ENCODE measurements around the gene TRMT1.
A peak's percentile ranks its signal among the peaks of the same experiment; 100 is the strongest.
"Not testable (repeated sequence)": the region's sequence is repeated elsewhere in the genome, so short reads cannot be mapped to it uniquely, and the experiment has no call there.

Gene TRMT1

DNA sequence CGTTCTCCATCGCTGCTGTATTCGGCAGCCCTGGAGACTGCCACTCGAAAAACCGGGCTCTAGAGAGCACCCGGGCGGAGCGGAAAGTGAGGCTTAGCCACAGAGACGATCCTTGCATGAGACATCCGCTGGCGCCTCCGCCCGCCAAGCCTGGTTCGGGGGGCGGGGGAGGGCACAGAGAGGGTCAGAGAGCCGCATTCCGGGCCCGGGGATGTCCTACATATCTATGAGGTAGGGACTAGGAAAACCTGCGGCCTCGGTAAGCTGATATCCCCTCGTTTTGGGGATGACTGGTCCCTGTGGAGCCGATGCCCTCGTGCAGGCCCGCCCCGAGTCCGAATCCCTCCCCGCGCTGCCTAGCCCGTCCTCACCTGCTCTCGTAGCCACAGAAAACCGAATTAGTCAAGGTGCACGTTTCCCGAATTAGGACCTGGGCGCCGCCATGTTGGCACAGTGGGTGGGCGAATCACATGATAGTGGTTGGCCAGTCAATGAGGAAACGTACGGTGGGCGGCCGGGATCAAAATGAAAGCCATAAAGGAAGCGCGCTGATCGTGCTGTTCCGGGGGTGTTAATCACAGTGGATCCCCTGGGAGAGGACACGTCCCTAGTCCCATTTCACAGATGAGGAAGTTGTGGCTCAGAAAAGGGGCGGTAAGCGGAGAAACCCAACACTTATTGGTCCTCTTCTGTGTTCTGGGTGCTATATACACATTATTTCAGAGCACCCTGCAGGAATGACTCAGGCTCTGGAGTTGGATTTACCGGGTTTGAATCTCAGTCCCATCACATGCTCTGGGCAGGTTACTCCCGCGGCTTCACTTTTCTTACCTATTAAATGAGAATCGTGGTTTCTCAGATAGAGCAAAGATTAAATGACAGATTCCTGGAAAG, at the start of gene TRMT1:
Gene TRMT1, minus strand, starts transcription at position 459 of the 894 bp plus-strand sequence. Its CDS starts 341 bp downstream, at position 118.
- DNase-seq (ENCODE audit: low spot score) = peak; percentile 95

DNA sequence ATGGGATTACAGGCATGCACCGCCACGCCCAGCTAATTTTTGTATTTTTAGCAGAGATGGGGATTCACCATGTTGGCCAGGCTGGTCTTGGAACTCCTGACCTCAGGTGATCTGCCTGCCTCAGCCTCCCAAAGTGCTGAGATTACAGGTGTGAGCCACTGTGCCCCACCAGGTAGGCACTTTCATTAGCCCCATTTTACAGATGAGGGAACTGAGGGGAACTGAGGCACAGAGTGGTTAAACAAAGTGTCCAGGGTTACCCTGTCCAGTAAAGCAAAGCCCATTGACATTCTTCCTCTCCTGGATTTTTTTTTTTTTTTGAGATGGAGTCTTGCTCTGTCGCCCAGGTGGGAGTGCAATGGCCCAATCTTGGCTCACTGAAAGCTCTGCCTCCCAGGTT, 49.6 kb upstream of the TRMT1 start:
- not testable (repeated sequence) for DNase-seq (ENCODE audit: low spot score)

DNA sequence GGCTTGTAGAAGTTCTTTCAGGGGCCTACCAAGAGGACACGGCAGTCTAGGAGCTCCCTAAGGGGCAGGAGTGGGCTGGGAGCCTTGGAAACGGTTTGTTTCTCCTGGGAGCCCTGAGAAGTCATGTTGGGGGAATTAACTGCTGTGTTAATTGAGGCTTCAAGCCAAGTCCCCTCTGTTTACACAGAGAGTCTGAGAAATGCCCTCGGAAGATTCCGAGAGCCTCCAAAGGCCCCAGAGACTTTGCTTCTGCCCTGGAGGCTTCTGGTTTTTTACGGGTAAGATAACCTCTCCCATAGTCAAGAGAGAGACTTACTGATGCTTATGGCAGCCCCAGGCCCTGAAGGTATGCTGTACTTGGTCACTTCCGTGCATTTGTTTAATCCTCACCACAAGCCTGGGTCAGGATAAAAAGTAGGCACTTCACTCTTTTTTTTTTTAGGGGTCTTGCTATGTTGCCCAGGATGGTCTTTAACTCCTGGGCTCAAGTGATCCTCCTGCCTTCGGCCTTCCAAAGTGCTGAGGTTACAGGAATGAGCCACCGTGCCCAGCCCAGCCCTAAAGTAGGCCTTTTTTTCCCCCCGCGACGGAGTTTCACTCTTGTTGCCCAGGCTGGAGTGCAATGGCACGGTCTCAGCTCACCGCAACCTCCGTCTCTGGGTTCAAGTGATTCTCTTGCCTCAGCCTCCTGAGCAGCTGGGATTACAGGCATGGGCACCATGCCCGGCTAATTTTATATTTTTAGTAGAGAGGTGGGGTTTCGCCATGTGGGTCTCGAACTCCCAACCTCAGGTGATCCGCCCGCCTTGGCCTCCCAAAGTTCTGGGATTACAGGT, 48.8 kb upstream of the TRMT1 start:
- no peak for DNase-seq (ENCODE audit: low spot score)

DNA sequence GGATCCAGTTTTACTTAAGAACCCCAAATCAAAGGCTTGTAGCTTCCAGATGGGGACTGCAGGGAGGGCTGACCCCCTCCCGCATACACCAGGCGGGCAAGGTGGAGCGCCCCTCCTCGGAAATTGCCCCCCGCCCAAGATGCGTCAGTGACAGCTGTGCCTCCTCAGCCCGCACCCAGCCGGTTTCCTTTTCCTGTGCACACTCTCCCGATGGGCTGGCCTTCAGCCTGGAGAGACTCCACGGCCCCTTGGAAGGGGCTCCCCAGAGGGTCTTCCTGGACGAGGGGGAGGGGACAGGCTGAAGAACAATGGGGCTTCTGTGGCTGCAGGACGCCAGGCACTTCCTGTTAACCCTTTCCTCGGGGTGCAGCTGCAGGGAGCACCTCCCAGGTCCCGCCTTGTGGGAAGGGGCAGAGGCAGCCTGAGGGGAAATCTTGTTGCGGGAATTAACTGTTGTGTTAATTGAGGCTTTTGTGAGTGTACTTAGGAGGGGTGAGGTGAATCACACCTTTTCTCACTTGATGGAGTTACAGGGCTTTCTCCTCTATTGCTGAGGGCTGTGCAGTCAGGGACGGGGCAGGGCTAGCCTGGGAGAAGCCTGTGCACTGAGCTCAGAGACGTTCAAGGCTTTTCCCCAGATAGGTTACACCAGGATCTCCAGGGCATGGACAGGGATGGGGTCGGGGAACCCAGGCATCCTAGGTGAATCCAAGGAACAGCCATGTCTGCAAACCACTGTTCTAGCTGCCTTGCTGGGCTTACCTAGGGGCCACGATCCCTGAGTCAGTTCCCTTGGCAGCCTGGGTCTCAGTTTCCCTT, 48.0 kb upstream of the TRMT1 start:
- DNase-seq (ENCODE audit: low spot score) = peak; percentile 87

DNA sequence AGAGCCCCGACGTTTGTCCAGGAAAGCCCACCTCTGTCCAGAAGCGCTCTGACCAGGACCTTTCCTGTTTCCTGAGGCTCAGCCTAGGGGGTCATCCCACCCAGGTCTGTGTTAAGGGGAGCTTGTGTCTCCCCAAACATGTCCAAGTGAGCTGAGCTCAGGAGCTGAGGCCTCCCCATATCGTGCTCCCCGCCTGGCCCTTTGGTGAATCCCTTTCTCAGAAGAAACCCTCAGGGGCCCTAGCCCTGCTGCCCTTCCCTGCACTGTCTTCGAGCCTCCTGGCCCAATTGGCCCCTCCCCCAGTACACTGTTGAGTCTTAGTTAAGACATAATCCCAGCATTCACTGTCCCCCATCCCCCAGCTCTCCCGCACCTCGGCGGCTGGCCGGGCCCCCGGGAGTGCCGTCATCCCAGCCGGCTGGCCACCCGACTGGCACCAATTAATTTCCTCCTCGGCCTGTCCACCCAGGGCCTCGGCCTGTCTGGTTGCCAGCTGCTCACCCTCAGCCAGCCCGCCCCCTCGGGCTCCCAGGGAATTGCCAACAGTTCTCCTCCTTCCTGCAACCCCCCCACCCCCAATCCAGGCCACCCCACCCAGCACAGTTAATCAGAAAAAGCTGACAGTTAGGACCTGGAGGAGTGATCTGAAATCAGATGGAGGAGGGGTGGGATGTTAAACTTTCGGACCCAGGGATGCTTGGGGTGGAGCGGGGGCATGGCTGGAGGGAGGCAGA, 47.2 kb upstream of the TRMT1 start:
- DNase-seq (ENCODE audit: low spot score) = peak; percentile 74

DNA sequence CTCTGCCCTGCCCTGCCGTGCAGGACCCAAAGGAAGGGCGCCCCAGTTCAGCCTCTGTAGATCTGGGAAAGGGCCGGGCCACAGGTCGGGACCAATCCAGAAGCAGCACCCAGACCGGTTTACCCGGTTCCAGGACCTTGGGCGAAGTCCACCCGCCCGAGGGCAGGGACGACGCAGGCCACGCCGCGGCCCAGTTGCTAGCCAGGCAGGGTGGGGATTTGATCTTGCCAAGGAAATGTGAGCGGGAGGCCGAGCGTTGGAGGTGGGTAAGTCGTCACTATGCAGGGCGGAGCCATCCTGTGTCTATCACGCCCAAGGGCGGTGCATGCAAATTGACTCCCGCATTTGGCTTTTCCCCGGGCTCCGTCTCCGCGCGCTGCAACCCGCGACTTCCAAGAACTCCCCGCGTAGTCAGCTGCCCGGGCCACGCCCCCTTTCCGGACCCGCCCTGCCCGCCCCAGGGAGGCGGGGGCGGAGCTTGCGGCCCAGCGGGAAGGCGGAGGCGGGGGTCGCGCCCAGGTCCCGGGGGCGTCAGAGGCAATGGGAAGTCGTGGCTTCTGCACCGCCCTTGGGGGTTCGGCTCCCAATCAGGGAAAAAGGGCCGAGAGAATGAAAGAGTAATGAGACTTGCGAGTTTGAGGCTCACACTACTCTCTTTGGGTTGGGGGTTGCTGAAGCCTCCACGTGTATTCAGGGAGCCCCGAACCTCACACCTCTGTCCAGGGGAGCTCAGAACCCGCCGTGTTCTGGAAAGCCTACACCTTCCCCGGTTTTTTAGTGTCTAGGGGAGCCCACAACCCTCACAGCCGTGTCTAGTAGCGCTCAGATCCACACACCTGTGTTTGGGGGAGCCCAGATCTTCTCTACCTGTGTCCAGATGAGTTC, 46.4 kb upstream of the TRMT1 start:
- peak; percentile 94 for DNase-seq (ENCODE audit: low spot score)

DNA sequence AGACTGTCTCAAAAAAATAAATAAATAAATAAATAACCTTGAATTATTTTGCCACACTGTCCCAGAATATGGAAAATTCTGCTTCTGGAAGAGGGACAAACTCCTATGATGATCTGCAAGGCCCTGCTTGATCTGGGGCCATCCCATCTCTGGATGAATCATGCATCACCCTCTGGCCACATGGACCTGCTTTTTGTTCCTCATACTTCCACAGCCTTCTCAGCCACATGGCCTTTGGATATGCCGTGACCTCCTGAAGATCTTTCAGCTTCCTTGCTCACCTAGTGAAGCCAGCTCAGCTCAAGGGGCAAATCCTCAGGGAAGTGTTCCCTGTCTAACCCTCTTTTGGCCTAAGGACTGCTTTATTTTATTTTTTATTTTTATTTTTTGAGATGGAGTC, 44.0 kb upstream of the TRMT1 start:
- no peak for DNase-seq (ENCODE audit: low spot score)

DNA sequence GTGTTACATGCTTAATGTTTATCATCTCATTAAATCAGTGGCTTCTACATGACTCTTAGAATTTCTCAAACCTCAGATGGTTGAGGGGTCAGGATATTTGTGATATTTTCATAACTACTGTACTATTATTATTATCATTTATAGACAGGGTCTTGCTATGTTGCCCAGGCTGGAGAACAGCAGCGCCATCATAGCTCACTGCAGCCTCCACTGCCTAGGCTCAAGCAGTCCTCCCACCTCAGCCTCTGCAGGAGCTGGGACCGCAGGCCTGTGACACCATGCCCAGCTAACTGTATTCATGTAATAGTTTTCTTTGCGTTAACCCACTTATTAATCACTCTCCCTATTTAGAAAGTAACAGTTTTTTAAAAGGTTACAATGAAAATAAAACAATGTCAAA, 43.2 kb upstream of the TRMT1 start:
- DNase-seq (ENCODE audit: low spot score) = no peak

DNA sequence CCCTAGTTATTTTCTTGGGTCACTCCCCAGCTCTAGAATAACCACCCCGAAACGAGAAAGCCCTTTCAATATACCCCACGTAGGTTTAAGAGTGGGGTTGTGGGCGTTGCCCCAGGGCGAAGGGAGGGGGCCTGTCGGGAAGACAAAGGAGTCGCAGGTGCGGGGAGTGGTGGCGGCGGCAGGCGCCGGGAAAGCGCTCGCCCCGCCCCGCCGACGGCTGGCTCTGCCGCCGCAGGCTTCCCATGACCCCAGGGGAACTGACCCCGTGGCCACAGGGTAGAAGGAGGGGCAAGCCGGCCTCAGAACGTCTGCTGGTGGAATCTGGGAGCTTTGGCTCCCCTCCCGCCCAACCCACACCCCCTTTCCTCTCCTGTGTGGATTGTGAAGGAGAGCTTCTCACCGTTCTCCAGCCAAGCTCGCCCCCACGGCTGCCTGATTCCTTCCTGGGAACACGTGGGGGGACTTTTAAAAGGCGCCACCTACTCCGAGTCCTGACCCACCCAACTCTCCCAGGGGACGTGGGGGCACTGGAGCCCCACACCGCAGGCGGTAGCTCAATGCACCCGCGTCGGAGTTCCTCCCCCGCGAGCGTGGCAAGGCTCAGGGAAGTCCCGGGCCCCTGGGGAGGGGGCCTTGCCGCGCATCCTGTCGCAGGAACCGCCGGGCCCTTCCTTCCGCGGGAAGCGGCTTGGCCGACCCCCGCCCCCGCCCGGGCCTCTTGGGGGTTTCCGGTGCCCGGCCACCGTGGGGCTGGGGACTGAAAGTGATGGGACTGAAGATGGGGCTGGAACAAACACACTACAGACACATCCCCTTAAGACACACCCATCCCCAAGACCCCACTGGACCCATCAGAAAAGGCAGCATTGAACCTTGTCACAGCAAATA, 39.2 kb upstream of the TRMT1 start:
- DNase-seq (ENCODE audit: low spot score) = peak; percentile 89

DNA sequence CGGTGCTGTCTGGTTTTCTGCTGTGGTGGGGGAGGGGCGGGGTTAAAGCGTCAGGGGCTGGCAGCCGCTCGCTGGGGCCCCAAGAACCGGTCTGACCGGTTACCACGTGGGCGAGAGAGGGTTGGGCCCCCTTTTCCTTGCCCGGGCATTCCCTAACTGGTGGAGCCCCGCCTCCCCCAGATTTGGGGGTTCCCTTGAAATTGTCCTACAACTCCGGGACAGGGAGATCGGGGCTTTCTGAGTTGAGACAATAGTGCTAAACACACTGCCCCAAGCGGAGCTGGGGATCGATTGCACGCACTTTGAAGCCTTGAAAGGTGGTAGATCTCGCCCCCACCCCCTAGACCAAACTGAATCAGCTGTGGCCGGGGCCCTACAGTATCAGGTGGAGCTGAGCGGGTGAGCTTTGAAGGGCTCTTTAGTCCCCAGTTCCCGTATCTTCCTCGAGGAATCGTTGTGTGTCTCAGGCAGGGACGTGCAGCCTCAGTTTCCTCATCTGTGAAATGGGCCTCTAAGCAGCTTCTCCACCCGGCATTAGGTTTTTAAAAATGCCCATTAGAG, 38.5 kb upstream of the TRMT1 start:
- DNase-seq (ENCODE audit: low spot score) = no peak

DNA sequence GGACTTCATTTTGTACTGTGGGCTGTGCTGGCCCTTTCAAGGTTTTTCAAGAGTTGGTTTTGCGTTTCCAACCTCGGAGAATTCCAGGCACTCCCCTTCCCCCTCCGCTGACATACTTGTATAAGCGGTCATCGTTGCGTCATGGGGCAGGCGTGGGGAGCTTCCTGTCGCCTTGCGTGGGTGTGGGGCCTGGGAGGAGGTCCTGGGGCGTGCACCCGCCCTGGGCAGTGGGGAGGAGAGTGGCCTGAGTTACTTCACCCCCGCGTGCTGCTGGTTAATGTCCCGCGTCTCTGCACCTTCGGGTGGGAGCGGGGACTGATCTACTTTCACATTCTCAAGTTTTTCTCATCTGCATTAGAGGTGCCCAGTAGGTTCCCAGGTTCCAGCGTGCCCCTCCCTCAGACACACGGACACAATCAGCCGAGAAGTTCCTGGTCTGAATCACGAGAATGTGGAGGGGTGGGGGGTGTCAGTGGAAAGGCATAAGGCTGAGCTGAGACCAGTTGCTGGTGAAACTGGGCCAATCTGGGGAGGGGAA, 37.8 kb upstream of the TRMT1 start:
- peak; percentile 84 for DNase-seq (ENCODE audit: low spot score)

DNA sequence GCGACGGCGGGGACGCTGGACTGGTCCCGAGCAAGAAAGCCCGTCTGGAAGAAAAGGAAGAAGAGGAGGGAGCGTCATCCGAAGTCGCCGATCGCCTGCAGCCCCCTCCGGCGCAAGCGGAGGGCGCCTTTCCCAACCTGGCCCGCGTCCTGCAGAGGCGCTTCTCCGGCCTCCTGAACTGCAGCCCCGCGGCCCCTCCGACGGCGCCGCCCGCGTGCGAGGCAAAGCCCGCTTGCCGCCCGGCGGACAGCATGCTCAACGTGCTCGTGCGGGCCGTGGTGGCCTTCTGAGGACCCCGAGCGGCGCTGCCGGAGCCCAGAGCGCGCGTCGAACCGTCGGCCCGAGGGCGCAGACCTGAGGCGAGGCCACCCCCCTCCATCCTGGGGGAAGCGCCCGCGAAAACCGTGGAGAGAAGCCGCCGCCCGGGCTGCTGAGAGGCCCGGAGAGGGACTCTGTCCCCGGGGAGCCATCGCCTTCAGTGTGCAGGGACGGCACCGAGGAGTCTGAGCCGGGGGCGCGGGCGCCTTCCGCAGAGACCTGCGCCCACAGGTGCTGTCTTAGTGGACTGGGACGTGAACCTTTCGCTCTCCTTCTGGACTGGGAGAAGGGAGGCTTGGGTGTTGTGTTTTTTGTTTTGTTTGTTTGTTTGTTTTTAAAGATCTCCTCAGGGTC, 37.2 kb upstream of the TRMT1 start:
- DNase-seq (ENCODE audit: low spot score) = no peak

DNA sequence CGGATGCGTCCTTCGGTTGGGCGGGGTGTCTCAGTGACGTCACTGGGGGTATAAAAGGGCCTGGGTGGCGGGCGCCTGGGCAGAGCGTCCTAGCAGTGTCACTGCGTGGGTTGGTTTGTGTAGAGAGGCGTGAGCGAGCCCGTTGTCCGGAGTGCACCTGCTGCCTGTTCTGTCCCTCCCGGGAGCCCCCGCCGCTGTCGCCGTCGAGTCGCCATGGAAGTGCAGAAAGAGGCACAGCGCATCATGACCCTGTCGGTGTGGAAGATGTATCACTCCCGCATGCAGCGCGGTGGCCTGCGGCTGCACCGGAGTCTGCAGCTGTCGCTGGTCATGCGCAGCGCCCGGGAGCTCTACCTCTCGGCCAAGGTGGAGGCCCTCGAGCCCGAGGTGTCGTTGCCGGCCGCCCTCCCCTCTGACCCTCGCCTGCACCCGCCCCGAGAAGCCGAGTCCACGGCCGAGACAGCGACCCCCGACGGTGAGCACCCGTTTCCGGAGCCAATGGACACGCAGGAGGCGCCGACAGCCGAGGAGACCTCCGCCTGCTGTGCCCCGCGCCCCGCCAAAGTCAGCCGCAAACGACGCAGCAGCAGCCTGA, 36.5 kb upstream of the TRMT1 start:
- peak; percentile 94 for DNase-seq (ENCODE audit: low spot score)

DNA sequence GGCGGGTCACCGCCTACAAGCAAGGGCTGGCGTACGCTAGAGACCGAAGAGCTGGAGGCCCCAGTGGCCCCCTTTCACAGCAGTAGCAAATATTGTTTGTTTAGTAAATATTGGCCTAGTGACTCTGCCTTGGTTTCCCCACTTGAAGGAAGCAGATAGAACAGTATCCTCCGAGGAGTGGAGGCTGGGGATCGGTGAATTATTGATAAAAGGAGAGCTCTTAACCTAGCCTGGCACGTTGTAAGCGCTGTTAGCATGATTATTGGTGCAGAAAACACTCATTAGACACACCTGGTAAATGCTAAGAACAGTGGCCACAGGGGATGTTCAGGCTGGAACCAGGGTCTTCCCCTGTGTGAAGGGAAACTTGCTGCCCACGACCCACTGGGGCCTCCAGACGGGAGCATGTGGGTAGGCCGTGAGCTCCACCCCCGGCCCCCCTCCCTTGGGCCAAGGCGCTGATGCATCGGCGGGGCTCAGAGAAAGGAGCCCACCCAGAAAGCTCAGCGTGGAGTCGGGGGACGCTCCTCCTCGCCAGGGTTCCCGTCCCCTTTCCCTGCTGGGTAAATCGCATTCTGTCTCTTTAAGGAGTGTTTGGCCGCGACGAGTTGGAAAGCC, 35.9 kb upstream of the TRMT1 start:
- no peak for DNase-seq (ENCODE audit: low spot score)

DNA sequence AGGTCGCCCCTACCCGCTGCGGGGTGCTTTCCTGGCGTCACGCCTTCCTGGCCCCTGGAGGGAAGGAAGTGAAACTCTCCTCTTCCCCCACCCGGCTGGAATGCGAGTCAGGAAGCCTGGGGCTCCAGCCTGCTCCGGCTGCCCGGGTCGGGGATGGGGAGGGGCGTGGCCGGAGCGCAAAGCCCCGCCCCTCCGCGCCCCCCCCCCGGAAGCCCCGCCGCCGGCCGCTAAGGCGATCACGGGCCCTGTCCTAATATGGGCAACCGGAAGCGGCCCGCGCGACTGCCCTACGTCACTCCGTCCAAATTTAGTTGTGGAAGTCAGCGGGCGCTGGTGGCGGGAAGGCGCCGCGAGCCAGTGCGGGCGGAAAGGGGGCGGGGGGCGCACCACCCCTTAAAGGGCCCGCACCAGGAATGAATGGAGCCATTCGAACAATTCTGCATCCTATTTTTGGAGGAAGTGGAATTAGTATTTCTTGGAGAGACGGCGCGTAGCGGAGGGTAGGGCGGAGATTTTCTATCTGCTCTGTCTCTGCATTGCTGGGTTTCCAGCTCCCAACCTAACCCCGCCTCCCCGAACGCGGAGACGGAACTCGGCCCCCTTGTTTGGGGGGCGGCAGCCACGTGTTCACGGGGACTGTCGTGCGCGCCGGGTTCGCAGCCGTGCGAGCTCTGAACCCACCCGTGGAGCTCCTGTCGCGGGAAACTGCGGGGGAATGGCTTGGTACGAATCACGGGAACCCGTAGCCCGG, 35.2 kb upstream of the TRMT1 start:
- DNase-seq (ENCODE audit: low spot score) = peak; percentile 98

DNA sequence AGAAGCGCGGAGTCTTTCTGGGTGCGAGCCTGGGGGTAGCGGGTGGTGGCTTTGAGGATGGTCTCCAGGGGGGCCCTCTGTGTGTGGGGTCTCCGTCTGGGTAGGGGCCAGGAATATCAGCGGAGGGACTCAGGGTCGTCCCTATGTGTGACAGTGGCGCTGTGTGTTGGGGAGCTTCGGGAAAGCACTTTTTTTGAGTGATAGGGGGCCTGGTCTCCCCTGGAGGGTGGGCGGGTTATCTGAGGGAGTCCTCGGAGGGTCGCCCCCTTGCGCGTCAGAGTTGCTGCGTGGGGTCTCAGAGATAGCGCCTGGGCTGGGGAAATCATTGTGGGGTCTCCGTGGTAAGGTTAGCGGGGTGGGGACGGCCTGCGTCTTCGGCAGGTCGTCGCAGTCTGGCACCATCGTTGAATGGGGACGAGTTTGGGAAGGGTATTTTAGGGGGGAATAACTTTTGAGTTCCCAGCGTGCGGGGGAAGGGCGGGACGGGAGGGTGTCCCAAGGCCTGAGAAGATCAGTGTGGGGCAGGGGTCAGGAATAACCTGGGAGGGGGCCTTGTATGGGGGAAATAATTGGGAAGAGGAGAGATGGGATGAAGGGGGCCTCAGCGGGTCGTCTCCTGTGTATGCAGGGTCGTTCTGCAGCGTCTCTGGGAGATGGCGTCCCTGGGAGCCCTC, 34.5 kb upstream of the TRMT1 start:
- peak; percentile 25 for DNase-seq (ENCODE audit: low spot score)
